H1 (cell line): ENCODE data around the gene ZDHHC3. TPM values are rescaled to one million over a fixed set of nuclear protein-coding genes. Genes with fewer than 3 reads are reported as not detected.
A peak's percentile ranks its signal among the peaks of the same experiment; 100 is the strongest.

Experiments used
- CTCF ChIA-PET: fragments of 300-600 bp; sonication (Branson Sonifier 250); formaldehyde crosslinking; loops from one replicate; lab custom pipeline; 2021; ENCODE audit not compliant: partially characterized antibody; lab: Charles Lee
- POLR2A ChIA-PET: fragments of 300-600 bp; sonication (Branson Sonifier 250); formaldehyde crosslinking; loops from one replicate; lab custom pipeline; 2021; ENCODE audit warnings: inconsistent platforms; ENCODE audit not compliant: partially characterized antibody; lab: Charles Lee
- DNase-seq, 2 experiments: peaks; one replicate each; pipeline versions ENCODE4 v3.0.0 to v3.0.0-alpha.2; 2010 to 2022; ENCODE audit warnings: low spot score in 2 of 2, low read depth in 1 of 2, mixed read lengths in 1 of 2
- FAIRE-seq: peaks from 2 replicates; lab custom pipeline; 2011; peaks lifted over from hg19 to GRCh38; lab: Jason Lieb, UNC
- H2AFZ ChIP-seq: 2 replicates; pipeline ENCODE4 v1.8.1; 2012; ENCODE audit warnings: low read length, inconsistent platforms
- H2AK5ac ChIP-seq: 2 replicates; pipeline ENCODE4 v1.6.1; 2013; ENCODE audit warnings: low read depth, low read length
- H2BK120ac ChIP-seq: replicated peaks from 2 replicates; pipeline ENCODE3; 2013; ENCODE audit warnings: low read depth, low read length, inconsistent platforms
- H2BK12ac ChIP-seq: 2 replicates; pipeline ENCODE4 v1.6.1; 2013; ENCODE audit warnings: low read depth, low read length
- H2BK15ac ChIP-seq: 2 replicates; pipeline ENCODE4 v1.6.1; 2013; ENCODE audit warnings: low read length
- H2BK20ac ChIP-seq: 2 replicates; pipeline ENCODE4 v1.6.1; 2013; ENCODE audit warnings: low read length
- H2BK5ac ChIP-seq: 2 replicates; pipeline ENCODE4 v1.6.1; 2013; ENCODE audit warnings: low read depth, low read length
- H3K14ac ChIP-seq: 2 replicates; pipeline ENCODE4 v1.6.1; 2013; ENCODE audit warnings: inconsistent platforms; ENCODE audit not compliant: insufficient read length
- H3K18ac ChIP-seq: 2 replicates; pipeline ENCODE4 v1.6.1; 2013; ENCODE audit warnings: low read length; ENCODE audit errors: extremely low read depth
- H3K23ac ChIP-seq: 2 replicates; pipeline ENCODE4 v1.6.1; 2013; ENCODE audit warnings: inconsistent platforms; ENCODE audit not compliant: insufficient read length
- H3K23me2 ChIP-seq: 2 replicates; pipeline ENCODE4 v1.6.1; 2013; ENCODE audit warnings: low read depth, low read length
- H3K27ac ChIP-seq: 2 replicates; pipeline ENCODE4 v1.6.1; 2011; ENCODE audit warnings: low read depth, low read length, inconsistent platforms
- H3K27me3 ChIP-seq, 4 experiments: replicated peaks in 1 of 4; 1 replicate in 1 of 4; 2 replicates in 3 of 4; pipeline versions ENCODE4 v1.6.1 to v1.8.1; 2011 to 2013; ENCODE audit warnings: low read length in 3 of 4, mild to moderate bottlenecking in 3 of 4, inconsistent platforms in 2 of 4, mixed read lengths in 2 of 4, moderate library complexity in 1 of 4; ENCODE audit not compliant: control insufficient read depth in 3 of 4, insufficient read depth in 3 of 4; ENCODE audit errors: extremely low read depth in 1 of 4
- H3K36me3 ChIP-seq, 4 experiments: 2 replicates each; pipeline versions ENCODE4 v1.6.1 to v1.8.1; 2011 to 2013; ENCODE audit warnings: mild to moderate bottlenecking in 4 of 4, low read length in 3 of 4, moderate library complexity in 2 of 4, control low read depth in 1 of 4, inconsistent platforms in 1 of 4; ENCODE audit not compliant: insufficient read depth in 4 of 4, control insufficient read depth in 2 of 4
- H3K4ac ChIP-seq: replicated peaks from 2 replicates; pipeline ENCODE3; 2013; ENCODE audit warnings: low read length, low read depth, mixed read lengths, inconsistent platforms; ENCODE audit not compliant: insufficient read length
- H3K4me1 ChIP-seq, 4 experiments: replicated peaks in 1 of 4; 1 replicate in 1 of 4; 2 replicates in 3 of 4; pipeline versions ENCODE4 v1.6.1 to v1.8.1; 2011 to 2013; ENCODE audit warnings: low read length in 3 of 4, inconsistent platforms in 2 of 4, mixed read lengths in 1 of 4; ENCODE audit not compliant: insufficient read depth in 4 of 4, control insufficient read depth in 3 of 4
- H3K4me2 ChIP-seq, 2 experiments: 2 replicates each; pipeline versions ENCODE4 v1.6.1 to v1.8.1; 2011 to 2013; ENCODE audit warnings: low read depth in 2 of 2, low read length in 2 of 2, control low read depth in 1 of 2, inconsistent platforms in 1 of 2, mild to moderate bottlenecking in 1 of 2; ENCODE audit not compliant: insufficient read depth in 1 of 2
- H3K4me3 ChIP-seq, 4 experiments: fragments of 200-600, 300-600 bp in 1 of 4; sonication (generic), shearing (Covaris generic), sonication (Bioruptor Twin) in 1 of 4; 2 replicates each; pipeline versions ENCODE4 v1.5.1 to v1.8.1; 2011 to 2016; ENCODE audit warnings: low read length in 4 of 4, low read depth in 3 of 4, control low read depth in 2 of 4, inconsistent platforms in 2 of 4, mild to moderate bottlenecking in 2 of 4, mixed read lengths in 1 of 4, moderate library complexity in 1 of 4; ENCODE audit not compliant: insufficient read depth in 2 of 4; ENCODE audit errors: extremely low read depth in 1 of 4
- H3K56ac ChIP-seq: replicated peaks from 2 replicates; pipeline ENCODE3; 2013; ENCODE audit warnings: low read depth, mild to moderate bottlenecking, mixed read lengths, low read length, inconsistent platforms; ENCODE audit not compliant: insufficient read length
- H3K79me1 ChIP-seq: 2 replicates; pipeline ENCODE4 v1.6.1; 2013; ENCODE audit warnings: low read depth, low read length, control low read depth
- H3K79me2 ChIP-seq, 2 experiments: 2 replicates each; pipeline versions ENCODE4 v1.6.1 to v1.8.1; 2012 to 2013; ENCODE audit warnings: low read length in 2 of 2, mild to moderate bottlenecking in 2 of 2, inconsistent platforms in 1 of 2; ENCODE audit not compliant: insufficient read depth in 2 of 2, control insufficient read depth in 1 of 2
- H3K9ac ChIP-seq, 4 experiments: replicated peaks in 1 of 4; 1 replicate in 1 of 4; 2 replicates in 3 of 4; pipeline versions ENCODE4 v1.6.1 to v1.8.1; 2011 to 2013; ENCODE audit warnings: low read depth in 3 of 4, low read length in 3 of 4, control low read depth in 2 of 4, mild to moderate bottlenecking in 2 of 4, moderate library complexity in 2 of 4, inconsistent platforms in 1 of 4; ENCODE audit errors: extremely low read depth in 1 of 4
- H3K9me3 ChIP-seq, 2 experiments: 2 replicates each; pipeline versions ENCODE4 v1.6.1 to v1.8.1; 2012 to 2013; ENCODE audit warnings: mild to moderate bottlenecking in 2 of 2, moderate library complexity in 2 of 2, control low read depth in 1 of 2, inconsistent platforms in 1 of 2, low read depth in 1 of 2, low read length in 1 of 2, mixed read lengths in 1 of 2; ENCODE audit not compliant: insufficient read depth in 2 of 2
- H4K20me1 ChIP-seq, 2 experiments: replicated peaks in 1 of 2; 2 replicates each; pipeline versions ENCODE3 to v1.8.1; 2011 to 2013; ENCODE audit warnings: inconsistent platforms in 2 of 2, low read length in 2 of 2, mild to moderate bottlenecking in 1 of 2; ENCODE audit not compliant: insufficient read depth in 2 of 2, control insufficient read depth in 1 of 2
- H4K5ac ChIP-seq: 2 replicates; pipeline ENCODE4 v1.6.1; 2013; ENCODE audit warnings: low read length, low read depth, mixed read lengths, inconsistent platforms; ENCODE audit not compliant: insufficient read length
- H4K8ac ChIP-seq: 2 replicates; pipeline ENCODE4 v1.8.0; 2013; ENCODE audit warnings: mild to moderate bottlenecking, moderate library complexity, low read length, inconsistent platforms; ENCODE audit not compliant: insufficient read depth; ENCODE audit errors: extremely low read depth
- H4K91ac ChIP-seq: replicated peaks from 2 replicates; pipeline ENCODE3; 2013; ENCODE audit warnings: low read length, mixed read lengths, inconsistent platforms; ENCODE audit not compliant: insufficient read length
- ASH2L ChIP-seq: fragments of 200-600, 300-600 bp; sonication (generic); IDR thresholded peaks from one replicate; pipeline ENCODE4 v1.7.1; 2017; ENCODE audit warnings: low read length
- EP300 ChIP-seq, 2 experiments: IDR thresholded peaks; 1 replicate in 1 of 2; 2 replicates in 1 of 2; pipeline ENCODE4 v1.6.1; 2011 to 2012; ENCODE audit warnings: low read depth in 2 of 2, low read length in 2 of 2, mild to moderate bottlenecking in 2 of 2, borderline replicate concordance in 1 of 2, inconsistent platforms in 1 of 2, moderate library complexity in 1 of 2
- JUN ChIP-seq: IDR thresholded peaks from 2 replicates; pipeline ENCODE4 v1.6.1; 2011; ENCODE audit warnings: low read depth, mild to moderate bottlenecking, improper control_type of control experiment, low read length
- RXRA ChIP-seq: IDR thresholded peaks from 2 replicates; pipeline ENCODE4 v1.6.1; 2011; ENCODE audit warnings: low read depth, mild to moderate bottlenecking, low read length, moderate library complexity; ENCODE audit not compliant: insufficient read depth
- SUZ12 ChIP-seq: fragments of 200-600 bp; sonication (generic); IDR thresholded peaks from 2 replicates; pipeline ENCODE4 v1.6.1; 2012; ENCODE audit warnings: mild to moderate bottlenecking, inconsistent platforms, low read length, moderate library complexity, mixed read lengths
- TAF1 ChIP-seq: IDR thresholded peaks from 2 replicates; pipeline ENCODE4 v1.6.1; 2011; ENCODE audit warnings: mild to moderate bottlenecking, low read depth, low read length
- TBP ChIP-seq: IDR thresholded peaks from 2 replicates; pipeline ENCODE4 v1.6.1; 2011; ENCODE audit warnings: low read depth, low read length, improper control_type of control experiment
- TEAD4 ChIP-seq: IDR thresholded peaks from 2 replicates; pipeline ENCODE4 v1.6.1; 2012; ENCODE audit warnings: low read depth, low read length, inconsistent platforms, mixed read lengths
- WGBS, 2 experiments: shearing (Covaris generic) in 1 of 2; methylation state at CpG; one replicate each; pipeline versions ENCODE4 v1.1.6 to v1.1.7; 2013 to 2015; ENCODE audit warnings: low lambda C conversion rate in 2 of 2, mixed read lengths in 2 of 2, inconsistent platforms in 1 of 2, low coverage in 1 of 2, missing lambda C conversion rate in 1 of 2; ENCODE audit not compliant: insufficient replicate concordance in 2 of 2, insufficient coverage in 1 of 2, insufficient read length in 1 of 2; ENCODE audit errors: extremely low coverage in 1 of 2, missing lambda C conversion rate in 1 of 2; 5-methylcytosine and 5-hydroxymethylcytosine counted together
- polyA plus RNA-seq, 7 experiments: library from polyadenylated mRNA; depleted of rRNA in 3 of 7; stranded (reverse) in 5 of 7; unstranded in 2 of 7; fragments of >200 nt in 5 of 7; fragments of 200-250 nt in 2 of 7; gene quantifications; 1 replicate in 5 of 7; 2 replicates in 1 of 7; 4 replicates in 1 of 7; pipeline versions ENCODE4 v1.2.1 to v1.2.3, GENCODE V29; 2011 to 2013; ENCODE audit warnings: missing spikeins in 2 of 7, mixed read lengths in 2 of 7
- total RNA-seq: library from RNA; stranded (reverse); fragmentation: NEBNext Ultra II Directional; extraction: Animal tissue kit (Norgen Biotek cat#: 25700); gene quantifications from 2 replicates; pipeline ENCODE4 v1.2.1, GENCODE V29; 2021
- TF ChIP-seq, protein P1 (sequence below): IDR thresholded peaks from 2 replicates; pipeline ENCODE4 v1.6.1; 2011; ENCODE audit warnings: low read length, improper control_type of control experiment

Gene ZDHHC3
- total and polyA plus RNA-seq, 2 of the 8 experiments (the other 6 are each of a cell fraction or from before 2014, with no cell fraction given), result 77.4 to 88.7 TPM

DNA sequence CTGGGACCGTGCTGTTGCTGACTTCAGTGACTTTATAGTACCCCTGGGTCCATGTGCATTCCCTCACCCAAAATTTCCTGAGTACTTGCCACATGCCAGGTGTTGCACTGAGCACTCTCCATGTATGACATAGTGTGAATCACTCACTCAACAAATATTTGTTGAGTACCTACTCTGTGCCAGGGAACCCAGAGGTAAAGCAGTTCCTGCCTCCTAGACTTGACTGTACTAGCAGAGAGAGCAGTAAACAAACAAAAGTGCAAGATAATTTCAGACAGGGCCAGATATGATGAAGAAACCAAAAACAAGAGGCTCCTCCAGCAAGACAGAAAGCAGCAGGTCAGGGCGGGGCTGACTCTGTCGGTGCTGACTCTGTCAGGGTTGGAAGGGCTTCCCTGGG is 89.4 kb downstream of the ZDHHC3 start:
- no peak overlapping the region for H3K4me2 ChIP-seq
- TF ChIP-seq, protein P1, sequence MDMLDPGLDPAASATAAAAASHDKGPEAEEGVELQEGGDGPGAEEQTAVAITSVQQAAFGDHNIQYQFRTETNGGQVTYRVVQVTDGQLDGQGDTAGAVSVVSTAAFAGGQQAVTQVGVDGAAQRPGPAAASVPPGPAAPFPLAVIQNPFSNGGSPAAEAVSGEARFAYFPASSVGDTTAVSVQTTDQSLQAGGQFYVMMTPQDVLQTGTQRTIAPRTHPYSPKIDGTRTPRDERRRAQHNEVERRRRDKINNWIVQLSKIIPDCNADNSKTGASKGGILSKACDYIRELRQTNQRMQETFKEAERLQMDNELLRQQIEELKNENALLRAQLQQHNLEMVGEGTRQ, result no peak
- TF ChIP-seq JUN (no peak), TEAD4 (no peak), SUZ12 (no peak), ASH2L (no peak), EP300 (IDR thresholded peaks at IDR 0.05; ENCODE audit: borderline replicate concordance in 1 of 2, low read depth in 2 of 2, low read length in 2 of 2) (no peak), TAF1 (no peak), TBP (no peak), RXRA (no peak)

More for the DNA sequence above, 89.4 kb downstream of the ZDHHC3 start:
- H4K20me1 ChIP-seq, result no peaks in the 10 kb centered on the region
- H3K23ac ChIP-seq, result no peak overlapping the region
- CTCF ChIA-PET, result interaction anchor here (1.0 to 1.2 kb wide), 2 partner anchors 27 to 28 kb away, joined by 4 to 6 read pairs; no protein-coding TSS in a partner anchor
- no peak overlapping the region for H3K4me3 ChIP-seq
- no peak overlapping the region for H3K4ac ChIP-seq
- no peaks in the 10 kb centered on the region for H3K79me1 ChIP-seq
- H2BK120ac ChIP-seq, result no peak overlapping the region
- 87% methylated on average over 3 of the region's 3 CpGs; no CpG with 5 or more reads in 1 of the 2 experiments for WGBS, 2 experiments
- no peak overlapping the region for H2BK5ac ChIP-seq
- no peaks in the 10 kb centered on the region for H3K36me3 ChIP-seq
- H3K27me3 ChIP-seq, result no peaks in the 10 kb centered on the region
- no peak overlapping the region; the same call in 1 of the 2 replicates for H2BK12ac ChIP-seq
- H2BK15ac ChIP-seq, result peak overlapping the region; percentile 19; the same call in 1 of the 2 replicates
- H3K27ac ChIP-seq, result no peak overlapping the region
- DNase-seq, result no peak
- no peak overlapping the region for H2AFZ ChIP-seq
- no peak overlapping the region for H4K91ac ChIP-seq
- H3K18ac ChIP-seq, result no peak overlapping the region
- POLR2A ChIA-PET, result no interaction called here
- no peak overlapping the region for H4K8ac ChIP-seq
- H2BK20ac ChIP-seq, result no peak overlapping the region
- no peak overlapping the region for H3K9ac ChIP-seq
- H3K14ac ChIP-seq, result no peak overlapping the region
- no peak overlapping the region for H2AK5ac ChIP-seq
- no peaks in the 10 kb centered on the region for H3K79me2 ChIP-seq
- peaks cover 0 to 2% (median 0%) of the 10 kb centered on the region in 4 experiments; a peak in 2 of 7 replicates for H3K4me1 ChIP-seq
- H4K5ac ChIP-seq, result no peak overlapping the region
- H3K9me3 ChIP-seq, result peaks cover 4 to 8% of the 10 kb centered on the region in 2 experiments; a peak in 2 of 4 replicates
- no peaks in the 10 kb centered on the region; the same call in 1 of the 2 replicates for H3K23me2 ChIP-seq
- FAIRE-seq, result no peak
- no peak overlapping the region for H3K56ac ChIP-seq
